ENCODE measurements around the gene GNB1L. TPM values are rescaled to one million over a fixed set of nuclear protein-coding genes. Genes with fewer than 3 reads are reported as not detected.

Gene GNB1L
- total and polyA plus RNA-seq, 8 donors, result 2.1 to 4.8 (median 3.6) TPM

- Histone ChIP-seq H3K27ac (no peak overlapping the region), H3K36me3 (no peaks in the 10 kb centered on the region), H3K4me1 (peaks cover 0 to 4% (median 0%) of the 10 kb centered on the region in 3 donors), H3K9me3 (no peaks in the 10 kb centered on the region), H3K4me3 (no peak overlapping the region), H3K27me3 (peaks cover 0 to 15% (median 9%) of the 10 kb centered on the region in 4 donors)
- DNase-seq (no peak), FAIRE-seq (no peak), ATAC-seq (no peak)
- intact Hi-C loops (cut with DNase I), result no loop called here
- TF ChIP-seq CTCF (IDR thresholded peaks at IDR 0.05), result no peak
- 3 to 4% methylated on average over 50 to 59 of the region's 59 CpGs for WGBS, 2 donors
Measured at GRCh38 chr22:19755145-19755710, 99.4 kb downstream of the GNB1L start.

- 40 to 41% methylated on average over 14 of the region's 14 CpGs for WGBS, 2 donors
- no peak for TF ChIP-seq CTCF (IDR thresholded peaks at IDR 0.05)
- Histone ChIP-seq H3K4me3 (no peak overlapping the region), H3K27me3 (peaks cover 0 to 15% (median 5%) of the 10 kb centered on the region in 4 donors), H3K9me3 (no peaks in the 10 kb centered on the region), H3K36me3 (no peaks in the 10 kb centered on the region), H3K4me1 (peaks cover 0 to 4% (median 0%) of the 10 kb centered on the region in 3 donors), H3K27ac (no peak overlapping the region)
- no peak for ATAC-seq
- intact Hi-C loops (cut with DNase I), result no loop called here
- no peak for DNase-seq
- FAIRE-seq, result no peak
Measured at GRCh38 chr22:19754701-19755144, 100.0 kb downstream of the GNB1L start.

- DNase-seq, result no peak
- FAIRE-seq, result no peak
- Histone ChIP-seq H3K36me3 (no peaks in the 10 kb centered on the region), H3K4me1 (peaks cover 0 to 4% (median 0%) of the 10 kb centered on the region in 3 donors), H3K4me3 (no peak overlapping the region), H3K27me3 (peaks cover 0 to 10% (median 3%) of the 10 kb centered on the region in 4 donors), H3K27ac (no peak overlapping the region), H3K9me3 (no peaks in the 10 kb centered on the region)
- intact Hi-C loops (cut with DNase I), result no loop called here
- ATAC-seq, result no peak
- TF ChIP-seq CTCF (IDR thresholded peaks at IDR 0.05), result no peak
- WGBS, 2 donors, result 58 to 65% methylated on average over 14 of the region's 14 CpGs
Measured at GRCh38 chr22:19753996-19754700, 100.5 kb downstream of the GNB1L start.

- 67 to 78% methylated on average over 10 of the region's 10 CpGs for WGBS, 2 donors
- Histone ChIP-seq H3K9me3 (no peaks in the 10 kb centered on the region), H3K36me3 (no peaks in the 10 kb centered on the region), H3K4me3 (no peak overlapping the region), H3K27ac (no peak overlapping the region), H3K4me1 (peaks cover 0 to 4% (median 0%) of the 10 kb centered on the region in 3 donors), H3K27me3 (peaks cover 0 to 9% (median 3%) of the 10 kb centered on the region in 4 donors)
- no peak for TF ChIP-seq CTCF (IDR thresholded peaks at IDR 0.05)
- DNase-seq (no peak), ATAC-seq (no peak), FAIRE-seq (no peak)
- intact Hi-C loops (cut with DNase I), result no loop called here
Measured at GRCh38 chr22:19753090-19753842, 101.4 kb downstream of the GNB1L start.

Measured in pancreas (tissue), 10 donors.